Occipital lobe (tissue), 2 donors: Measurements from ENCODE around the gene IL17RE. TPM values are rescaled to one million over a fixed set of nuclear protein-coding genes. Genes with fewer than 3 reads are reported as not detected.

ENCODE experiments used
- DNase-seq: peaks from one replicate; lab custom pipeline; 2025; lab: John Stamatoyannopoulos, UW
- total RNA-seq: library from RNA; depleted of rRNA; stranded (reverse); fragments of >200 nt; gene quantifications from one replicate; pipeline ENCODE4 v1.2.3, GENCODE V29; 2014

Gene IL17RE
- total RNA-seq, 1 donor from 2014 or later, result not detected

- DNase-seq, result no peak
Observed at GRCh38 chr3:9906480-9906879, 3.8 kb downstream of the IL17RE start.

GRCh38 chr3:9908286-9908685 is 5.6 kb downstream of the IL17RE start:
- DNase-seq, result no peak

- DNase-seq, result no peak
Observed at GRCh38 chr3:9909221-9910013, 6.8 kb downstream of the IL17RE start.

GRCh38 chr3:9911863-9912262 is 9.2 kb downstream of the IL17RE start:
- no peak for DNase-seq

GRCh38 chr3:9912294-9912935 is 9.8 kb downstream of the IL17RE start:
- DNase-seq, result no peak

- no peak for DNase-seq
Observed at GRCh38 chr3:9913601-9914000, 11.0 kb downstream of the IL17RE start.

- DNase-seq, result no peak
Observed at GRCh38 chr3:9914011-9914410, 11.4 kb downstream of the IL17RE start.

- no peak for DNase-seq
Observed at GRCh38 chr3:9914559-9915253, 12.1 kb downstream of the IL17RE start.

- peak; percentile 62 for DNase-seq
Observed at GRCh38 chr3:9915254-9916141, 12.8 kb downstream of the IL17RE start.

GRCh38 chr3:9916346-9916733 is 13.7 kb downstream of the IL17RE start:
- no peak for DNase-seq

- peak; percentile 73 for DNase-seq
Observed at GRCh38 chr3:9916734-9917680, 14.4 kb downstream of the IL17RE start, which contains the start of gene IL17RC. TSS of gene IL17RC (plus strand) at chr3:9917098. CDS start at chr3:9917316, 218 bp downstream.

GRCh38 chr3:9917820-9918219 is 15.2 kb downstream of the IL17RE start:
- DNase-seq, result no peak

- DNase-seq, result no peak
Observed at GRCh38 chr3:9918261-9919038, 15.8 kb downstream of the IL17RE start.

- DNase-seq, result no peak
Observed at GRCh38 chr3:9928158-9928557, 25.5 kb downstream of the IL17RE start.

GRCh38 chr3:9930804-9931418 is 28.3 kb downstream of the IL17RE start:
- no peak for DNase-seq

GRCh38 chr3:9932535-9932842 is 29.8 kb downstream of the IL17RE start:
- peak; percentile 58 for DNase-seq

GRCh38 chr3:9932843-9933560 is 30.4 kb downstream of the IL17RE start:
- peak; percentile 58 for DNase-seq

GRCh38 chr3:9933561-9934234 is 31.1 kb downstream of the IL17RE start, which contains the start of gene CRELD1:
TSS of gene CRELD1 (plus strand) at chr3:9933834. CDS start at chr3:9934439, 605 bp downstream.
- DNase-seq, result peak; percentile 96
